ENCODE results near the gene ABLIM1.

Gene ABLIM1

DNA sequence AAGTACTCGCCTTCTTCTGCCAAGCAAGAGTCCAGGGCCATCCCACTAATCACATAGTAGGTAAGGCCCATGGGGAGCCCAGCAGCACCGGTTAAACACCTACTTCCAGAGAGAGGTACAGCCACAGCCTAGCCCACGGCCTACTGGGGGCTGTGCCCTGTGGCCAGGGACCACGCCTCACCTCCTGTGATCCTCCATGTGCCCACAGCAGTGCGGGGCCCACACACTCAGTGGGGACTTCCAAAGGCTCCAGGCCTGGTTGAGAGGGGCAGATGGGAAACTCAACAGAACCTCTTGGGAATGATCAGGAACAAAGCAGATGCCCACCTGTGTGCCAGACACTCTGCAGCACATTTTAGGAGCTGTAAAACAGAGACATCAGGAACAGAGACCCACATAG lies 273.5 kb downstream of the ABLIM1 start:
- TF ChIP-seq YY1 (IDR thresholded peaks at IDR 0.05; ENCODE audit: low read depth) (no peak), ZBTB7A (IDR thresholded peaks at IDR 0.05; ENCODE audit: low read depth) (no peak), FOXM1 (IDR thresholded peaks at IDR 0.05; ENCODE audit: borderline replicate concordance, low read depth) (no peak), REST (IDR thresholded peaks at IDR 0.05; ENCODE audit: low read depth) (no peak), TAF1 (IDR thresholded peaks at IDR 0.05; ENCODE audit: low read depth) (no peak), TEAD4 (IDR thresholded peaks at IDR 0.05) (no peak), CREB1 (IDR thresholded peaks at IDR 0.05; ENCODE audit: low read depth) (no peak), NFIC (IDR thresholded peaks at IDR 0.05) (no peak), CEBPB (IDR thresholded peaks at IDR 0.05) (no peak), TCF12 (IDR thresholded peaks at IDR 0.05; ENCODE audit: low read depth) (no peak), USF1 (IDR thresholded peaks at IDR 0.05) (no peak)
- TF ChIP-seq, protein P1, sequence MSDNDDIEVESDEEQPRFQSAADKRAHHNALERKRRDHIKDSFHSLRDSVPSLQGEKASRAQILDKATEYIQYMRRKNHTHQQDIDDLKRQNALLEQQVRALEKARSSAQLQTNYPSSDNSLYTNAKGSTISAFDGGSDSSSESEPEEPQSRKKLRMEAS (IDR thresholded peaks at IDR 0.05): no peak

DNA sequence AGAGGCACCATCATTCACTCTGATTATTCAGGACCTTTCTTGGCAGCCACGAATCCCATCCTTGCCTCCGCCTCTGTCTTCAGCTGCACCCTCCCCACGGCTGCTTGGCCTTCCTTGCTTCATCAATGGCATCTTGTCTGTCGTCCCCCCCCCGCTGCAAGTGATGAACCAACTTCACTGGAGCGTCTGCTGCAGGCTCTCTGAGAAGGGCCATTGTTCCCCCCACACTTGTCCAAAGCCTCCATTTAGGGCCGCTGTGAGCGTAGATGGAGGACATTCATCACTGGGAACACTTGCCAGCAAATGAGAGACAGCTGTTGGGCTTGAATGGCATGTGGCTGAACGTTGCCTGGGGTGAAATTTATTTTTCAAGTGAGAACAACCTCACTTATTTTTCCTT lies 273.9 kb downstream of the ABLIM1 start:
- TF ChIP-seq NFIC (IDR thresholded peaks at IDR 0.05) (no peak), YY1 (IDR thresholded peaks at IDR 0.05; ENCODE audit: low read depth) (no peak), REST (IDR thresholded peaks at IDR 0.05; ENCODE audit: low read depth) (no peak), TEAD4 (IDR thresholded peaks at IDR 0.05) (no peak), TCF12 (IDR thresholded peaks at IDR 0.05; ENCODE audit: low read depth) (no peak), ZBTB7A (IDR thresholded peaks at IDR 0.05; ENCODE audit: low read depth) (no peak), CEBPB (IDR thresholded peaks at IDR 0.05) (no peak), EP300 (IDR thresholded peaks at IDR 0.05; ENCODE audit: borderline replicate concordance) (no peak), EGR1 (IDR thresholded peaks at IDR 0.05) (no peak), USF1 (IDR thresholded peaks at IDR 0.05) (no peak), FOXM1 (IDR thresholded peaks at IDR 0.05; ENCODE audit: borderline replicate concordance, low read depth) (no peak), RAD21 (IDR thresholded peaks at IDR 0.05; ENCODE audit: low read depth) (no peak), TAF1 (IDR thresholded peaks at IDR 0.05; ENCODE audit: low read depth) (no peak), CREB1 (IDR thresholded peaks at IDR 0.05; ENCODE audit: low read depth) (no peak)
- TF ChIP-seq, protein P1 (IDR thresholded peaks at IDR 0.05): no peak

Measured in Ishikawa (cell line).